Panc1 (cell line): ENCODE results near the gene LYZ. TPM values are rescaled to one million over a fixed set of nuclear protein-coding genes. Genes with fewer than 3 reads are reported as not detected.

ENCODE experiments used
- ATAC-seq: fragments of 200-7000 bp; cut with Tn5 transposase; 2 replicates; pipeline ENCODE4 v1.9.1; 2020; ENCODE audit warnings: mild to moderate bottlenecking, moderate library complexity
- BruUV-seq: library from RNA; stranded (reverse); fragments of 400-500 nt; replicated peaks from 2 replicates; lab custom pipeline; 2021; lab: Mats Ljungman, UMichigan
- CTCF ChIA-PET: fragments of 300-600 bp; sonication (Branson Sonifier 250); formaldehyde crosslinking; loops from one replicate; lab custom pipeline; 2022; ENCODE audit warnings: antibody characterized with exemption; lab: Charles Lee
- POLR2A ChIA-PET: fragments of 300-600 bp; sonication (Branson Sonifier 250); formaldehyde crosslinking; loops from one replicate; lab custom pipeline; 2022; ENCODE audit warnings: antibody characterized with exemption; lab: Charles Lee
- DNase-seq: peaks from one replicate; pipeline ENCODE4 v3.0.0-alpha.2; 2010; ENCODE audit warnings: low read depth, low spot score
- H3K27ac ChIP-seq: 2 replicates; pipeline ENCODE4 v1.5.1; 2011; ENCODE audit warnings: mild to moderate bottlenecking, low read length, inconsistent platforms
- H3K27me3 ChIP-seq: fragments of 200-500 bp; sonication (Bioruptor generic); 2 replicates; pipeline ENCODE4 v1.6.0; 2014; ENCODE audit warnings: low read length, inconsistent platforms; ENCODE audit not compliant: control insufficient read depth, insufficient read depth
- H3K36me3 ChIP-seq: fragments of 200-500 bp; sonication (Bioruptor generic); 2 replicates; pipeline ENCODE4 v1.5.1; 2014; ENCODE audit warnings: inconsistent platforms, mild to moderate bottlenecking, low read length, moderate library complexity; ENCODE audit not compliant: control insufficient read depth, insufficient read depth
- H3K4me1 ChIP-seq: 2 replicates; pipeline ENCODE4 v1.5.1; 2011; ENCODE audit warnings: inconsistent platforms, mild to moderate bottlenecking, low read length, moderate library complexity; ENCODE audit not compliant: control insufficient read depth, insufficient read depth
- H3K4me3 ChIP-seq, 2 experiments: 2 replicates each; pipeline ENCODE4 v1.5.1; 2011 to 2012; ENCODE audit warnings: low read depth in 2 of 2, low read length in 2 of 2, mild to moderate bottlenecking in 2 of 2, inconsistent platforms in 1 of 2, moderate library complexity in 1 of 2
- H3K9me3 ChIP-seq: fragments of 200-500 bp; sonication (Bioruptor generic); 2 replicates; pipeline ENCODE4 v1.5.1; 2014; ENCODE audit warnings: low read depth, mild to moderate bottlenecking, inconsistent platforms, low read length, moderate library complexity; ENCODE audit not compliant: control insufficient read depth, insufficient read depth
- CTCF ChIP-seq: fragments of 450-650 bp; IDR thresholded peaks from 2 replicates; pipeline ENCODE4 v1.5.1; 2017; ENCODE audit warnings: mild to moderate bottlenecking
- POLR2AphosphoS5 ChIP-seq: IDR thresholded peaks from 2 replicates; pipeline ENCODE4 v1.6.1; 2012; ENCODE audit warnings: mild to moderate bottlenecking, low read depth, low read length, moderate library complexity
- REST ChIP-seq, 2 experiments: IDR thresholded peaks; 2 replicates each; pipeline ENCODE4 v1.6.1; 2011 to 2012; ENCODE audit warnings: low read depth in 2 of 2, control low read depth in 1 of 2, low read length in 1 of 2, mild to moderate bottlenecking in 1 of 2, moderate library complexity in 1 of 2; ENCODE audit not compliant: insufficient read depth in 1 of 2
- SIN3A ChIP-seq: IDR thresholded peaks from 2 replicates; pipeline ENCODE4 v1.6.1; 2012; ENCODE audit warnings: low read depth, mild to moderate bottlenecking, low read length, moderate library complexity, borderline replicate concordance; ENCODE audit not compliant: insufficient read depth
- TCF7L2 ChIP-seq: IDR thresholded peaks from 2 replicates; pipeline ENCODE4 v1.6.1; 2011; ENCODE audit warnings: mild to moderate bottlenecking, low read depth, low read length, inconsistent platforms
- in situ Hi-C: cut with HindIII; loops from 2 replicates; pipeline ENCODE4 v1.10.0; 2016; ENCODE audit warnings: low sequenced_read_pairs, low pct_unique_long_range_greater_than_20kb
- intact Hi-C: fragments of 100-400 bp; cut with micrococcal nuclease; formaldehyde crosslinking; loops from one replicate; pipeline ENCODE4 v1.10.0; 2022; ENCODE audit not compliant: unreplicated experiment
- total RNA-seq: library from RNA; stranded (reverse); gene quantifications from one replicate; pipeline ENCODE4 v1.2.1, GENCODE V29; 2021; ENCODE audit not compliant: unreplicated experiment

Gene LYZ
- total RNA-seq, 1 experiment from 2014 or later: 1.1 TPM

GRCh38 chr12:69351462-69352236 is 3.5 kb downstream of the LYZ start:
- no peaks in the 10 kb centered on the region for H3K36me3 ChIP-seq
- H3K4me3 ChIP-seq: no peak overlapping the region
- H3K9me3 ChIP-seq: no peaks in the 10 kb centered on the region
- DNase-seq (no peak), ATAC-seq (no peak)
- no peak overlapping the region for H3K27ac ChIP-seq
- in situ Hi-C loops (no loop called here), intact Hi-C loops (loop anchor here (10.0 kb wide), 1 partner anchor 223 kb away; no protein-coding TSS in a partner anchor)
- no peaks in the 10 kb centered on the region for H3K4me1 ChIP-seq
- no peaks in the 10 kb centered on the region for H3K27me3 ChIP-seq
- TF ChIP-seq REST (IDR thresholded peaks at IDR 0.05; ENCODE audit: insufficient read depth in 1 of 2, low read depth in 2 of 2, low read length in 1 of 2): no peak
- TF ChIP-seq POLR2AphosphoS5: no peak
- TF ChIP-seq SIN3A: no peak
- TF ChIP-seq CTCF: no peak
- TF ChIP-seq TCF7L2: no peak
- ChIA-PET POLR2A (no interaction called here), CTCF (no interaction called here)
- BruUV-seq: no TSS peak

GRCh38 chr12:69352904-69353303 is 4.7 kb downstream of the LYZ start:
- POLR2A ChIA-PET: no interaction called here
- Histone ChIP-seq H3K36me3 (no peaks in the 10 kb centered on the region), H3K27me3 (no peaks in the 10 kb centered on the region), H3K27ac (no peak overlapping the region), H3K9me3 (no peaks in the 10 kb centered on the region), H3K4me3 (no peak overlapping the region), H3K4me1 (no peaks in the 10 kb centered on the region)
- intact Hi-C loops (loop anchor here (10.0 kb wide), 1 partner anchor 222 kb away; no protein-coding TSS in a partner anchor), in situ Hi-C loops (no loop called here)
- TF ChIP-seq TCF7L2 (no peak), POLR2AphosphoS5 (no peak), REST (IDR thresholded peaks at IDR 0.05; ENCODE audit: insufficient read depth in 1 of 2, low read depth in 2 of 2, low read length in 1 of 2) (no peak), CTCF (no peak), SIN3A (no peak)
- ATAC-seq (no peak), DNase-seq (no peak)
- no TSS peak for BruUV-seq
- CTCF ChIA-PET: no interaction called here
